Keratinocyte (primary cell): ENCODE measurements around the gene ANKFY1.

ENCODE experiments used
- EZH2 ChIP-seq: IDR thresholded peaks from one replicate; pipeline ENCODE4 v1.6.1; 2012; ENCODE audit warnings: inconsistent platforms, mild to moderate bottlenecking, low read length, moderate library complexity
- TF ChIP-seq, protein P1 (sequence below), 3 experiments: IDR thresholded peaks in 1 of 3; conservative IDR thresholded peaks in 1 of 3; optimal IDR thresholded peaks in 1 of 3; 2 replicates in 2 of 3; 3 replicates in 1 of 3; pipeline versions ENCODE3 to v1.5.1; 2011; ENCODE audit warnings: low read length in 3 of 3, mild to moderate bottlenecking in 3 of 3, moderate library complexity in 2 of 3, control low read depth in 1 of 3, inconsistent platforms in 1 of 3; ENCODE audit not compliant: insufficient read depth in 2 of 3; ENCODE audit errors: extremely low read depth in 1 of 3

DNA sequence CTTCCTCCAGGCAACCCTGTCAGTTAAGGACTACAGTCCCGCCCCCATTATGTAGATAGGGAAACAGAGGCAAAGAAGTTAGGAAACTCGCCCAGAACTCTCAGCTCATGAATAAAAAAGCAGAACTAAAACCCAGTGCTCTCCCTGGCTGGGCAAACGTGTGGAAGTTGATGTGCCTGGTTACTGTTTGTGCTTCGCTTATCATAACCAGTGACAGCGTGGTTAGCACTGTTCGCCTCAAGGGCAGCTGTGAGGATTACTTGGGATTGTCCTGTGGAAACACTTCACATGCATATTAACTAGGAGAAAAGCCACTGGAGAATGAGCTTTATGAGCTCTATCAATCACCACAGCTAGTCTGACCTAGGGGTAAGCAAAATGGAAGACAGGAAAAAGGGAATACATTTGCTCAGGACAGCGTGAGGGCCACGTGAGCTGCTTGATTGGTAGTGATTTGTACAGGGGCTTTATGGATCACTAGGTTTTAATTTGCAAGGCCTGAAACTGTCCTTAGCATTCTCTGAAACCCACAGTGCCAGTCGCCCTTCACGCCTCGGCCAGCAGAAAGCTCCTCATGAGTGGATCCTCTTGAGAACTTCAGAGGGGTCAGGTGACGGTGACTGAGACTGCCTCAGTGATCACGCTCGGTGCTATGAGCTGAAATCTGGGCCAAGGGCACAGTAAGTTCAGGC is 100.9 kb downstream of the ANKFY1 start:
- no peak for TF ChIP-seq EZH2
- TF ChIP-seq, protein P1, sequence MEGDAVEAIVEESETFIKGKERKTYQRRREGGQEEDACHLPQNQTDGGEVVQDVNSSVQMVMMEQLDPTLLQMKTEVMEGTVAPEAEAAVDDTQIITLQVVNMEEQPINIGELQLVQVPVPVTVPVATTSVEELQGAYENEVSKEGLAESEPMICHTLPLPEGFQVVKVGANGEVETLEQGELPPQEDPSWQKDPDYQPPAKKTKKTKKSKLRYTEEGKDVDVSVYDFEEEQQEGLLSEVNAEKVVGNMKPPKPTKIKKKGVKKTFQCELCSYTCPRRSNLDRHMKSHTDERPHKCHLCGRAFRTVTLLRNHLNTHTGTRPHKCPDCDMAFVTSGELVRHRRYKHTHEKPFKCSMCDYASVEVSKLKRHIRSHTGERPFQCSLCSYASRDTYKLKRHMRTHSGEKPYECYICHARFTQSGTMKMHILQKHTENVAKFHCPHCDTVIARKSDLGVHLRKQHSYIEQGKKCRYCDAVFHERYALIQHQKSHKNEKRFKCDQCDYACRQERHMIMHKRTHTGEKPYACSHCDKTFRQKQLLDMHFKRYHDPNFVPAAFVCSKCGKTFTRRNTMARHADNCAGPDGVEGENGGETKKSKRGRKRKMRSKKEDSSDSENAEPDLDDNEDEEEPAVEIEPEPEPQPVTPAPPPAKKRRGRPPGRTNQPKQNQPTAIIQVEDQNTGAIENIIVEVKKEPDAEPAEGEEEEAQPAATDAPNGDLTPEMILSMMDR (optimal IDR thresholded peaks at IDR 0.05 in 1 of 3, IDR thresholded peaks at IDR 0.05 in 1 of 3, conservative IDR thresholded peaks at IDR 0.05 in 1 of 3; ENCODE audit: extremely low read depth in 1 of 3, insufficient read depth in 2 of 3, low read length in 3 of 3): no peak
